ENCODE measurements around the gene ZBTB8B.
"Not testable (repeated sequence)": the region's sequence is repeated elsewhere in the genome, so short reads cannot be mapped to it uniquely, and the experiment has no call there.

- not testable (repeated sequence) for TF ChIP-seq POLR2A (IDR thresholded peaks at IDR 0.05); POLR2AphosphoS5 (IDR thresholded peaks at IDR 0.05; ENCODE audit: insufficient read depth in 1 of 2, low read depth in 1 of 2)
Measured at GRCh38 chr1:32481788-32482187, 16.9 kb downstream of the ZBTB8B start.

Measured in vagina (tissue), 2 donors.